ENCODE results near the gene FAN1. TPM values are rescaled to one million over a fixed set of nuclear protein-coding genes. Genes with fewer than 3 reads are reported as not detected.

Gene FAN1
- total and polyA plus RNA-seq, 4 donors: 7.3 to 23.0 (median 11.3) TPM

DNA sequence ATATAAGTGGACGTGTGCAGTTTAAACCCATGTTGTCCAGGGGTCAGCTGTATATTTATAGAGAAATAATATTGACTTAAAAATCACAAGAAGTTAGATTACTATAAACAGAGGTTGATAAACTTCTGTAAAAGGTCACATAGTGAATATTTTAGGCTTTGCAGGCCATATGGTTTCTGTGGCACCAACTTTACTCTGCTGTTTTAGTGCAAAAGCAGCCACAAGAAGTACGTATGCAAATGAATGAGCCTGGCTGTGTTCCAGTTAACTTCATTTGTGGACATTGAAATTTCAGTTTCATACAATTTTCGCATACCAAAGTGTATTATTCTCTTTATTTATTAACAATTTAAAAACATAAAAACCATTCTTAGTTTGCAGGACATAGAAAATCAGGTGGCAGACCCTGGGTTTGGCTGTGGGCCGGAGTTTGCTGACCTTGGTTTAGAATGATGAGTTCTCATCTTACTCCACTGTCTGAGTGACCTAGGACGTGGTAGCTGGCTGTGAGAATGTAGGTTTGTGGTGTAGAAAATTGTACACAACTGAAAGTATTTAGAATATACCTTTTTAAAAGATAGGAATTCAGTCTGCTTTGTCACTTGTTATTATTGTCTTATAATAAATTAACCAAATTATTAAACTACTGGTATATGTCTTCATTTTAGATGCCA lies 16.3 kb downstream of the FAN1 start:
- DNase-seq: no peak
- Histone ChIP-seq H3K36me3 (ENCODE audit: control insufficient read depth in 4 of 4, insufficient read depth in 4 of 4, low read length in 4 of 4) (peaks cover under 1 to 51% (median 38%) of the 10 kb centered on the region in 4 donors), H3K27ac (ENCODE audit: low read depth in 1 of 2, low read length in 1 of 2) (no peak overlapping the region), H3K27me3 (ENCODE audit: control insufficient read depth in 3 of 3, insufficient read depth in 3 of 3, low read length in 2 of 3) (no peaks in the 10 kb centered on the region), H3K9ac (ENCODE audit: insufficient read depth in 1 of 2, low read length in 2 of 2) (no peak overlapping the region), H3K4me1 (ENCODE audit: control insufficient read depth in 5 of 5, insufficient read depth in 5 of 5, low read length in 5 of 5) (peaks cover 0 to 9% (median 0%) of the 10 kb centered on the region in 5 donors), H3K4me3 (no peak overlapping the region), H3K9me3 (ENCODE audit: control insufficient read depth in 4 of 4, insufficient read depth in 3 of 4, low read length in 3 of 4) (no peaks in the 10 kb centered on the region)
- WGBS, 2 donors: 91 to 92% methylated on average over 5 of the region's 5 CpGs
- ATAC-seq (ENCODE audit: insufficient read depth, low FRiP score): no peak
- no peak for TF ChIP-seq CTCF (IDR thresholded peaks at IDR 0.05; ENCODE audit: control extremely low read depth, extremely low read depth)

DNA sequence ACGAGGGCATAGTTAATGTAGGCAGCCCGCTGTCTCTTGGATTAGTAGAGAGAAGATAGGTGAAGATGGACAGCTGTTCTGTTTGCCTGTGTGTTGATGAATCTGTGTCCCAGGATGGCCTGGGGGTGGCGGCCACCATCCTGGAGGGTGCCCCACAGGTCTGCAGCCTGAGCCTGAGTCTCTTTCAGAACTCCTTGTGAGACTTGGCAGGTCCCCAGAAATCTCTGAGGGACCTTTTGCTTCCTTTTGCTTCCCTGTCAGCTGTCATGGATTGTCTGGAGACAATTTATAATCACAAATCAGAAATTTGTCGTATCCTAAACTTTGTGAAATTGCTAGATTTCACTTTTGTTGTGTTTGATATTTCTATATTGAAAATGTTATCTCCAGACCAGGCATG lies 17.4 kb downstream of the FAN1 start:
- Histone ChIP-seq H3K27me3 (ENCODE audit: control insufficient read depth in 3 of 3, insufficient read depth in 3 of 3, low read length in 2 of 3) (no peaks in the 10 kb centered on the region), H3K4me1 (ENCODE audit: control insufficient read depth in 5 of 5, insufficient read depth in 5 of 5, low read length in 5 of 5) (peaks cover 0 to 9% (median 0%) of the 10 kb centered on the region in 5 donors), H3K4me3 (no peak overlapping the region), H3K9me3 (ENCODE audit: control insufficient read depth in 4 of 4, insufficient read depth in 3 of 4, low read length in 3 of 4) (no peaks in the 10 kb centered on the region), H3K27ac (ENCODE audit: low read depth in 1 of 2, low read length in 1 of 2) (peak overlapping the region in 1 of 2 donors; percentile 48), H3K9ac (ENCODE audit: insufficient read depth in 1 of 2, low read length in 2 of 2) (no peak overlapping the region), H3K36me3 (ENCODE audit: control insufficient read depth in 4 of 4, insufficient read depth in 4 of 4, low read length in 4 of 4) (peaks cover 5 to 54% (median 46%) of the 10 kb centered on the region in 4 donors)
- WGBS, 2 donors: 92 to 96% methylated on average over 4 of the region's 4 CpGs
- DNase-seq (no peak), ATAC-seq (ENCODE audit: insufficient read depth, low FRiP score) (no peak)
- no peak for TF ChIP-seq CTCF (IDR thresholded peaks at IDR 0.05; ENCODE audit: control extremely low read depth, extremely low read depth)

DNA sequence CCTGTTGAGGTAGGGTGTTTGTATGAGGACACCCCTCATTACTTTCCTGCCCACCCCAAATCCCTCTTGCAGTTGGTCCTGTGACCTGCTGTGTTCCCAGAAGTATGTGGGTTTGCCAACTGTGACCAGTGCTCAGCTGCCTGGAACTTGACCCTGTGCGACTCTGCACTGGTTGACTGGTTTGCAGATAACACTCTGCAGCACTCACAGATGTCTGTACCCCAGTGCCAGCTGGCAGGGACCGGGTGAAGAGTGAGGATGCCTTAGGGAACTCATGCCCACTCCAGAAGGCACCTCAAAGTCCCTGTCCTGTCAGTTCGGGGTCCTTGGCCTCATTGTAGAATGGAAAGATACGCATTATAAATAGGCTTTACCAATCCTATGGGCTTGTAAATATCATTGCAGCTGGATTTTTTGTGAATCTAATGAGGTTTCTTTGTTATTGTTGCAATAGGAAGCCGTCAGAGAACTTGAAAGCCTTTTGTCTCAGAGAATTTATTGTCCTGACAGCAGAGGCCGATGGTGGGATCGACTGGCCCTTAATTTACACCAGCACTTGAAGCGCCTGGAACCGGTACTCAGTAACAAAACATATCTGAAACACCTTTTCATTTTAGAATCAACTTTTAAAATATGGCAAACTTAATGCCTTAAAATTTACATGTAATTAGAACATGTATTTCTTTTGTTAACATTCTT lies 18.2 kb downstream of the FAN1 start:
- H3K27ac ChIP-seq (ENCODE audit: low read depth in 1 of 2, low read length in 1 of 2): peak overlapping the region in 1 of 2 donors; percentile 48
- TF ChIP-seq CTCF (IDR thresholded peaks at IDR 0.05; ENCODE audit: control extremely low read depth, extremely low read depth): no peak
- no peak for DNase-seq
- WGBS, 2 donors: 87 to 89% methylated on average over 9 of the region's 9 CpGs
- no peak overlapping the region for H3K4me3 ChIP-seq
- H3K9ac ChIP-seq (ENCODE audit: insufficient read depth in 1 of 2, low read length in 2 of 2): no peak overlapping the region
- H3K27me3 ChIP-seq (ENCODE audit: control insufficient read depth in 3 of 3, insufficient read depth in 3 of 3, low read length in 2 of 3): no peaks in the 10 kb centered on the region
- peaks cover 8 to 53% (median 43%) of the 10 kb centered on the region in 4 donors for H3K36me3 ChIP-seq (ENCODE audit: control insufficient read depth in 4 of 4, insufficient read depth in 4 of 4, low read length in 4 of 4)
- H3K4me1 ChIP-seq (ENCODE audit: control insufficient read depth in 5 of 5, insufficient read depth in 5 of 5, low read length in 5 of 5): peaks cover 0 to 9% (median 0%) of the 10 kb centered on the region in 5 donors
- H3K9me3 ChIP-seq (ENCODE audit: control insufficient read depth in 4 of 4, insufficient read depth in 3 of 4, low read length in 3 of 4): no peaks in the 10 kb centered on the region
- no peak for ATAC-seq (ENCODE audit: insufficient read depth, low FRiP score)
